ENCODE measurements around the gene NKG7.

Gene NKG7

DNA sequence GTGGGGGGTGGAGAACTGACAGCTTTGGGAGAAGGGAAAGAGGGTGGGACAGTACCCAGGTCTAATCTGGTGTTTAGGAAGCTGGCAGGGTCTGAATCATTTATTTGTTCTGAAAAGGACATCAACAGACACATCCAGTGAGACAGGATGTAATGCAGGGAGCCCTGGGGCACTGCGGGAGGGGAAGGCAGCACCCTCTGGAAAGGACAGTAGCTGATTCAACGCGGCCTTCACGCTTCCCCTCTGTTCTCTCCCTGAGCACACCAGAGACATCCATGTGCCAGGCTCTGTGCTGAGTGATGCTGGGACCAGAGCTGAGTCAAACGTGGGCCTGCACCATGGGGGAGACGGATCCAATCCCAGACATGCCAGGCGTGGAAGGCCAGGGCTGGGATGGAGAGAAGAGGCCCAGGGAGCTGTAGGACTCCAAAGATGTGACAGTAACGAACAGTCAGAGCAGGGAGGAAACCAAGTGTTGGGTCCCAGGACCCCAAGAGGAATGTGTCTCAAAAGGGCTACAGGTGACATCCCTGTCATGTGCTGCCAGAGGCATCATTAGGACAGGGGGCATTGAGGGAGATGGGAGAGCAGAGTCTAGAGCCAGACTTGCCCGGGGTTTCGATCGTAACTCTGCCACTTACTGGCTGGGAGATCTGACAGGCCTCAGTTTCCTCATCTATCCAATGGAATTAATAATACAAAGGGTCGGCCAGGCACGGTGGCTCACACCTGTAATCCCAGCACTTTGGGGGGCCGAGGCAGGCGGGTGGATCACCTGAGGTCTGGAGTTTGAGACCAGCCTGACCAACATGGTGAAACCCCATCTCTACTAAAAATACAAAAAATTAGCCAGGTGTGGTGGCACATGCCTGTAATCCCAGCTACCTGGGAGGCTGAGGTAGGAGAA is 8.0 kb downstream of the NKG7 start:
- DNase-seq (ENCODE audit: low read depth, low spot score), result no peak

DNA sequence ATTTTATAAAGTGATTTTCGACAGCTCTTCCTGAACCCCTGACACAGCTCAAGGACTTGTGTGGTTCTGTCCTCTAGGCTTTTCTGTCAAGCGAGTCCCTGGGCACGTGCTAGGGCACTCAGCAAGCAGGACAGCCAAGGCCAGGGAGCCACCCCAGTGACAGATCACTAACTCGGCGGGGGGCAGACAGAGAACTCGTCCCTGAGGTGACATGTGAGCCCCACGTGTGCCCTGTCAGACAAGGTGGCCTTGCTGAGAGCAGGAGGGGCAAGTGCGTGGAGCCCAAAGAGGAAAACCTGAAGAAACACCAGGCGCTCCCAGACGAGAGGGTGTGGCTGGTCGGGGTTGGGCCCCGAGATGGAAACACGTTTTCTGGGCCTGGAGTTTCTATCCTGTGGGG is 11.2 kb downstream of the NKG7 start:
- no peak for DNase-seq (ENCODE audit: low read depth, low spot score)

DNA sequence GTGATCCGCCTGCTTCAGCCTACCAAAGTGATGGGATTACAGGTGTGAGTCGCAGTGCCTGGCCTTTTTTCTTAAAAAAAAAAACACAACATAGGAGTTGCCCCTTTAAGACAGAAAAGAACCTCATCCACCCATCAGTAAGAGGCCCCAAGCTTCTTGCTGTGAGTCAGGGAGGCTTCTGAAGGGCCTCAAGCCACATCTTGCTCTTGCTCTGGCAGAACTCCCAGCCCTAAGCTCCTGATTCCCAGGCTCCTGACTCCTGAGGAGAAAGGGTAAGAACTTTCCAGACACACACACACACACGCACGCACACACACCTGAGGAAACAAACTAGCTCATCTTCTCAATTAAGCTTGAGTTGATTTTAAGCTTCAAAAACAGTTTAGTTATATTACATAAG is 13.2 kb downstream of the NKG7 start:
- no peak for DNase-seq (ENCODE audit: low read depth, low spot score)

DNA sequence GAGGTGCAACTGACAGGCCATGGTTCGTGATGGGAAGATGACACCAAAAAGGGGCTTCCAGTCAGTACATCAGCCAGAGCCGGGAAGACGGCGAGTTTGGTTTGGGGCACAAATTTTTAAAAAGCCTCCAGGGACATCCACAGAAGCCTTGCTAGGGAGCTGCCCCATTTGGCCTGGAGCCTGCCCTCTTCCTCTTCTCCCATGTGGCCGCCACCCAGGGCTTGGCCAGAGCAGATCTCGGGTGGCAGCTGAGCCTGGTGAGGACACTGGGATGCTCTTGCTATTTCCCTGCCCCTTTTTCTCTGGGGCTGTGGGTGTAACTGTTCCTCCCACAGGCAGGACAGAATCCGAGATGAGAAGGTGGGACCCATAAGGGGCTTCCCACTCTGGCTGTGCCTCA is 14.5 kb downstream of the NKG7 start:
- DNase-seq (ENCODE audit: low read depth, low spot score), result no peak

DNA sequence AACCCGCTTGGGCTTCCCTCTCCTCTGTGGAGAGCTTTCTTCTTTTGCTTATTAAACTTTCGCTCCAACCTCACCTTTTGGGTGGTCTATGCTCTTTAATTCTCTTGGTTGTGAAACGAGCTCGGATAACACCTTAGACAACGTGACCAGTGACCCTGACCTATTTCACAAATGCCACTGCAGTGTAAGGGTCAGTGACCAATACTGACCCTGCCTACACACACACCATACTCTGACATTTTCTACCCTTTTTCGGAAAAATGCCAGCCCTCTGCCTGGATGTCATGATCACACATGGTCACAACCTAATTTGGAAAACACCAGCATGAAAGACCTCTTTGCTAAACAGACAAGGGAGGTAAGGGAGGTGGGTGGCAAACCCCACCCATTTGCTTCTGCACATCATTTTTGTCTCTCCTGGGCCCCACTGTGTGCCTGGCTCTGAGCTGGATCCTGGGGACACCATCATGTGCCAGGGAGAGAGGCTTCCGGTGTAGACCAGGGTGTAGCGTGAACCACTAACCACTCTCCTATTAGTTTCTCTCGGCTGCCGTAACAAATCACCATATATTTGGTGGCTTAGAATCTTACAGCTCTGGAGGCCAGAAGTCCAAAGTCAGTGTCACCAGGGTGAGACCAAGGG is 16.2 kb downstream of the NKG7 start:
- no peak for DNase-seq (ENCODE audit: low read depth, low spot score)

DNA sequence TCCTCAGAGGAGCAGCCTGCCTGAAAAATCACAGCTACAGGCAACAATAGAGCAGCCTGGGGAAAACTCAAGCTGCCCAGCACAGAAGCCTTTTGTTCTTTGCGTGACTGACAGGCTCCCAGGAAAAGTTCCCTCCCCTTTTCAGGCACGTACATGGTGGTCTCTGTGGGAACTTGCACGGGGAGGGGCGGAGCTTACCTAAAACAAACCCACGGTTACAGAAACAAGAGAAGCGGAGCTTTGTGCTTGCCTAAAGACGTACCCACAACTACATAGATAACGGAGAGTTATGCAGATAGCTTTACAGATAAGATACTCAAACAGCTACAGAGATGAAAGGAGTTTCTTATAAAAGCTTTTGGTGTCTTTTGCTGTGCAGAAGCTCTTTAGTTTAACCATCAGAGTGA is 17.7 kb downstream of the NKG7 start:
- DNase-seq (ENCODE audit: low read depth, low spot score), result no peak

DNA sequence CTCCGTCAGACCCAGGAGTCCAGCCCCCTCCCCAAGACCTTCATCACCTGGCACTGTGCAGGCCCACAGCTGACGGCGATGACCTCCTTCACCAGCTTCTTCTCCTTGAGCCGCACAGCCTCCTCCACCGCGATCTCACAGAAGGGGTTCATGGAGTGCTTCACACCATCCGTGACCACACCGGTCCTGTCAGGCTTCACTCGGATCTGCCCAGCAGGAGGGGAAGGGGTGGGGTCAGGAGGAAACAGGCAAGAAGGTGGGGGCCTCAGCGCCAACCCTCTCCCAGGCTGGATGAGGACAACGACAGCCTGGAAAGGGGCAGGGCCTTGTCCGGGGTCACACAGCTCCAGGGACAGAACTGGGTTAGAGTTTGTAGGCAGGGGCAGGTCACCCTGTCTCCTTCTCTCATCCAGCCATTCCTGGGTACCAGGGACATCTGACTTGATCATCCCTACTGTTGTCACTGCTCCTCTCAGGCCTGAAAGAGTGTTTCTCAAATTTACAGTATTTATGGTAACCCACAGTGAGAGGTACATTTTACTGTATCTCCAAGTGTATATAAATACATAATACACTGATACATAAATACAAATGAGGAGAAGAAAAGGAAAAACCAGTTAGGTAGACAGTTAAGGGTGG is 18.2 kb downstream of the NKG7 start:
- DNase-seq (ENCODE audit: low read depth, low spot score), result no peak

DNA sequence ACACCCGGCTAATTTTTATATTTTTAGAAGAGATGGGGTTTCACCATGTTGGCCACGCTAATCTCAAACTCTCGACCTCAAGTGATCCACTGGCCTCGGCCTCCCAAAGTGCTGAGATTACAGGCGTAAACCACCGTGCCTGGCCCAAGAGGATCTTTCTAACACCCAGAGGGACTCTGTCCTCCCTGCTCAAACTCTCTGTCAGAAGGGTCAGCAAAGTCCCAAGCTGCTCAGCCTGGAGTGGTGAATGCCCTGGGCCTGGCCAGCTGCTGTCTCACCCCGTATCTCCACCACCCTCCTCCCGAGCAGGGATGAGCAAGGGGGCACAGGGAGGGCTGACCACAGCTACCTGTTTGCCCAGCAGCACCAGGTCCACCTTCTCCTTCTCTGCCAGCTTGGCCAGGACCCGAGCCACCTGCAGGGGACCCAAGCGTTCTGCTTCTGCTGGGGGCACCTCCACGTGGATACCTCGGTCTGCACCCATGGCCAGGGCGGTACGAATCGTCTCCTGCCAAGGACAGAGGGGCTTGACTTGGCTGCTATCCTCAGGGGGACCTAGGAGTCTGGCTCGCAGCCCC is 19.6 kb downstream of the NKG7 start:
- no peak for DNase-seq (ENCODE audit: low read depth, low spot score)

DNA sequence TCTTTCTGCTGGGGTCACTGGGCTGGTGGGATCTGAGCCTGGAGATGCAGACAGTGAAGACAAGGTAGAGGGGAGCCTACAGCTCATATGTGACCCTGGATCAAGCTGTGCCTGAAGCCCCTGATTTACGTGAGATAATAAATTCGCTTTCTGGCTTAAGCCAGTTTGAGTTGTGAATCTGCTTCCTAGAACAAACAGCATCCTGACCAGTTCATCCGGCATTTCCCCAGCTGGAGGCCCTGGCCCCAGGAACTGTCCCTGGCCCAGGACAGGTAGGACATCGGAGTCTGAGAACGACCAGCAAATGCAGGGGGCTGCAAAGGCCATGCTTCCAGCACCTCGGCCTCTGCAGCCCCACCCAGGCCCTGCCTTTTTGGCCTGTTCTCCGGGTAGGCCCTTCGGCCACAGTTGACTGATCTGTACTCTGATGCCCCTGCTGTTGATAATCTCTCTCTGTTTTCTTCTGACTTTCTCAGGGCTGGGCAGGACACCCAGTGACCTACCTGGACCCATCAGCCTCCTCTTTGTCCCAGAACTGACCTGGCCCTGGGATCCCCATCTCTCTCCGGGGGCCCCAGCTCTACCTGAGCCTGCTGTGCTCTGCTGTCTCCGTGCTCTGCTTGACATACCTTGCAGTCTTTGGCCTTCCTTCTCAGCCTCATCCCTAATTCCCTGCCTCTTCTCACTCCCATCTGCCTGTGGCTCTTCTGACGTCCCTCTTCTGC is 21.0 kb downstream of the NKG7 start:
- no peak for DNase-seq (ENCODE audit: low read depth, low spot score)

DNA sequence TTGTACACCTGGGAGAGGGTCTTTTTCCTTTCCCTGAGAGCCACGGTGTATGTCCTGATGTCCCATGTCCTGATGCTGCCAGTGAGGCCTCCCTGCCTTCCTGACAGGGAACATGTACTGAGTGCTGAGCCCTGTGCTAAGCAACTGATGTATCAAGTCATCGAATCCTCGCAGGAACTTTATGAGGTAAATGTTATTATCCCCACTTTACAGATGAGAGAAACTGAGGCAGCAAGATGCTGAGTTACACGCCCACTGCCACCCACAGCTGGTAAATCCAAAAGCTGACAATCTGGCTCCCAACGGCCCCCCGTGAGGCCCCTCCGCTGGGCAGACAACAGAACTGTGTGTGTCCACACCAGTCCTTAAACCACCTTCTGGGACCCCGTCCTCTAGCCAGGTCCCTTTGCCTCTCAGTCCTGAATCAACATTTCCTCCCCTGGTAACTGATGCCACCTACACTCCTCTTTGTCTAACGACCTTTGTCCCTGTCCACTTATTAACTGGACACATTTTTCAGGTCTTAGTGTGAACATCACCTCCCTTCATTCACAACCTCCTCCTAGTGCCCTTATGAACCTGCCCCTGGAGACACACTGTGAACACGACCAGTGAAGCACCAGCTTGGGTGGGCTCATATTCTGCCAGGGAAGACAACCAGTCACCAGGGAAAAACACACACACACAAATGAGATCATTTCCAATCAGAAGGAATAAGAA is 25.1 kb downstream of the NKG7 start:
- no peak for DNase-seq (ENCODE audit: low read depth, low spot score)

DNA sequence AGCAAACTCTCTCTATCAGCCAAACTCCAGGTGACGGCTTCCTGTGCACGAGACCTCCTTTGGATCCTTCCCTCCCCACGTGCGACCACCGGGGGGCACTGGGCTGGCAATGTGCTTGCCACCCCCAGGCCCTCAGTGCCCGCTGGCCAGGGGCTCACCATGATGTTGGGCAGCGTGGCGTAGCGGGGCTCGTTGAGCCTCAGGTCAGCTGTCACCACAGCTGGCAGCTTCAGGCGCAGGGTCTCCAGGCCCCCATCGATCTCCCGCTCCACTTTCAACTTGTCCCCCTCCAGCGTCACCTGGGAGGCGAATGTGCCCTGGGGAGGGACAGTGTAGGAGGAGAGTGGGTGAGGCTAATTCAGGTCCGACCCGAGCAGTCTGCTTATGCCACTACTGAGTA is 25.7 kb downstream of the NKG7 start:
- no peak for DNase-seq (ENCODE audit: low read depth, low spot score)

DNA sequence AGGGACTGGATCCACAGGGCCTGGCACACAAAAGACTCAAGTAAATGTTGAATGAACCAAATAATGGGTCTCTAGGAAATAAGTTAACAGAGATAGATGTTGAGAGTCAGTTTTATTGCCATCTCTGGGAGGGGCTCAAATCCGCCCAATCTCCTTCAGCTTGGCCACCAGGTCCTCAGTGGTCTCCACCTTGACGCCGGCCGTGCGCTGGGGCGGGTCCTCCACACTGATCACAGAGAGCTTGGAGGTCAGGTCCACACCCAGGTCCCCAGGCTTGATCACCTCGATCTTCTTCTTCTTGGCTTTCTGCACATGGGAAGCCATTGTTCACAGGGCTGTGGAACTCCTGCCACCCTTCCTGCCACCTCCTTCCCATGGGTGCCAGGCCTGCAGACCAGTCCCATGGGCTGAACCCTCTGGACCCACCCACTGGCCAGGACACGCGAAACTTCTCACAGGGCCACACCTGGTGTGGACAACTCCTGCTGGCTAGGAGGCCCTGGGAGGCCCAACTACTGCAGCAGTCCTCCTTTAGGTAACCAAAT is 27.3 kb downstream of the NKG7 start:
- no peak for DNase-seq (ENCODE audit: low read depth, low spot score)

DNA sequence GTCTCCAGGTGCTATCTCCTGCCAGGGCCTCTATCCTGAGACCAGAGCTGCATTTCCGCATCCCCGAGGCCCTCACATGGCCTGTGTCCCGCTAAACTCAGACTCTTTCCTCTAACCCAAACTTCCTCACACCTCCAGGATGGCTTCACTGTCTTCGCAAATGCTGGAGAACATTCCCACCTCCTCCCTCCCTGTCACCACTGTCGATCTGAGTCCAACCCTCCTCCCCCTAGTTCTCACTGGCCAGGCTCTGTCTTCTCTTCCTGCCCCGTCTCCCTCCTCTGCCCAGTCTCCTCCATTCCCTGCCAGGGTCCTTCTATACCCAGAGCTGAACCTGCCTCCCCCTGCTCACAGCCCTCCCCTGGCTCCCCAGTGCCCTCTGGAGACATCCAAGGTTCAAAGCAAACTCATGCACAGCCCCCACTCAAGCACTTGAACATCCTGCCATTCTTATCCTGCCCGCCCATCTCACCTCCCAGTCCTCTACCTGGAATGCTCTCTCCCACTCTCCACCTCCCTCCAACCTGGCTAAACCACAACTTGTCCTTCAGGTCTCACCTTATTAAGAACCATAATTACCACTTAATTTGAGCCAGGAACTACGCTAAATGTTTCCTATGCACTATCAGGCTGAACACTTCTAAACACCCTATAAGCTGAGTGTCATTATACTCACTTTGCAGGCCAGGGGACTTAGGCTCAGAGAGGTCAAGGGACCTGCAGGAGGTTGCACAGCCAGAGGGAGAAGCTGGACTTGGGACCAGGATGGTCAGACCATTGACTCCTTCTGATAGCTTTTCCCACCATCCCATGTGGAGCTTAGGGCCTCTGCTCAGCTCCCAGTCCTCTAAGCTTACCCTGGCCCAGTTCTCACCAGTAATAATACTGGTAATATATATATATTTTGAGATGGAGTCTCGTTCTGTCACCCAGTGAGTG is 29.6 kb downstream of the NKG7 start:
- DNase-seq (ENCODE audit: low read depth, low spot score), result no peak

DNA sequence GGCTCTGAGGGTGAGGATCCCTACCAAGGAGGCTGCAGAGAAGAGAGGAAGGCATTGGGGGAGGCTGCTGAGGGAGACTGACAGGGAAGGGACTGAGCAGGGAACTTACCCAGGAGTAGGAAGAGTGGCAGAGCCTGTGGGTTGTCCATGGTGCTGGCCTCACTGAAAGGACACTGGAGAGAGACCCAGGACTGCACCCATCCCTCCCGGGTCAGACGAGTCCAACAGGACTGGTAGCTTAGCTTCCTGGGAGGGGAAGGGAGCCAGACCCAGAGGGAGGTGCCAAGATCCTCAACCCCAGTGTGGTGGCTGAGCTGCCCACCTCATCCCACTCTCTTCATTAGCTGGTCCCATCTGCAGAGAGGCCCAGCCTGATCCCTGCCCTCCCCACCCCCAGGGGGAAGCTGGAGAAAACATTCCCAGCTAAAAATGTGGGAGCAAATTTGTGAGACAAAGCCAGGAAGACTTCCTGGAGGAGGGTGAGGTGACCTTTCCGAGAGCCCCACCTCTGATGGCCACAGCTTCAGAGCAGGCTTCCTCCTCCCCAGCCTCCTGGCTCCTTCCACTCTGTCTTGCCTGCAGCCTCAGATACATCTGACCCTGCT is 30.4 kb downstream of the NKG7 start, which contains the start of gene VSIG10L:
VSIG10L (minus strand) TSS at position 164 of the 605 bp plus-strand sequence; CDS start at position 149, 15 bp downstream.
- no peak for DNase-seq (ENCODE audit: low read depth, low spot score)

DNA sequence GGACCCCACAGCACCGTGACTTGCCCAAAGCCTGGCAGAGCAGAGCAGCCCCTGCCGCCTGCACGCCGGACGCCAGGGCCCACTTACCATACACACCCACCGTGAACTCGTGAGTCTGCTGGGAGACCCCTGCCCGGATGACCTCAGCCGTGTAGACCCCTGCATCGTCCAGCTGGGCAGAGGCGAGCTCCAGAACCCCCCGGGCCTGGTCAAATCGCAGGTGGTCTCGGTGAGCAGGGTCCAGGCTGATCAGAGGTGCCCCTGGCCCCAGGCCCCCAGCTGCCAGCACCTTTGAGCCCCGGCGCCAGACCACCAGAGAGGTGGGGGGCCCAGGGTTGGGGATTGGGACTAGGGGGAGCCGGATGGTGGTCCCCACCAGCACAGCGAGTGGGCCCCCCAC is 31.4 kb downstream of the NKG7 start:
- no peak for DNase-seq (ENCODE audit: low read depth, low spot score)

DNA sequence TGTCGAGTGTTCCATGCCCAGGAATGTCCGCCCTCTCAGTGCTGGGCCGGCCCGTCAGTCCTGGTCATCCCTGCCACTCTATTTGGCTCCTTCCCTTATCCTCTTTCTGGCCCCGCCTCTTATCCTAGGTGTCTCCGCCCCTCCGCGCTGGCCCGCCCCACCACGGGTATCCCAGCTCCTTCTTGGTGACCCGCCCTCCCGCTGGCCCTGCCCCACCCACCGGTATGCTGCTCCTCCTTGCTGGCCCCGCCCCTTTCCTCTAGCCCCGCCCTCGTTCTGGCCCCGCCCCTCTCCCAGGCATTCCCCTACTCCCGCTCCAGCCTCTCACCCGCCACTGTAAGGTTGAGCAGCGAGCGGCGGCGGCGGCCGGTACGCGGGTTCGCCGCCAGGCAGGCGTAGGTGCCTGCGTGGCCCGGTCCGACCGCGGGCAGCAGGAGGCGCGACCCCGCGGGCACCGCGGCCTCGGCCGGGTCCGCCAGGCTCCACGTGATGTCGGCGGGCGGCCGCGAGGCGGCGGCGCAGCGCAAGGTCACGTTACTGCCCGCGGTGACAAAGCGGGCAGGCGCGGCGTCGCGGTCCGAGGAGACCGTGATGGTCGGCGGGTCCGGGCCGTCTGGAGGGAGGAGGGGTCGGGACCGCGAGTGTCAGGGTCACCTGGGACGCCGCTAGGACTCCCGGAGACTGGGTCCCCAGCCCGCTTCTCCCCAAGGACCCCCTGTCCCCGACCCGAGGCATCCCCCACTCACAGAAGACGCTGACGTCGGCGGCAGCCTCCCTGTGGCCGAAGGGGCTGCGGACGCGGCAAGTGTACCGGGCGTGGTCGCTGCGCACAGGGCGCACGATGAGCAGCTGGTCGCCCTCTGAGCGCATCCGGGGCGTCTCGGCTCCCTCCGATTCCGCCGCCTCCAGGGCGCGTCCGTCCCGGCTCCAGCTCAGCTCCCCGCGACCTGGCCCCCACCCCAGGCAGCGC is 32.5 kb downstream of the NKG7 start:
- DNase-seq (ENCODE audit: low read depth, low spot score), result peak; percentile 69

DNA sequence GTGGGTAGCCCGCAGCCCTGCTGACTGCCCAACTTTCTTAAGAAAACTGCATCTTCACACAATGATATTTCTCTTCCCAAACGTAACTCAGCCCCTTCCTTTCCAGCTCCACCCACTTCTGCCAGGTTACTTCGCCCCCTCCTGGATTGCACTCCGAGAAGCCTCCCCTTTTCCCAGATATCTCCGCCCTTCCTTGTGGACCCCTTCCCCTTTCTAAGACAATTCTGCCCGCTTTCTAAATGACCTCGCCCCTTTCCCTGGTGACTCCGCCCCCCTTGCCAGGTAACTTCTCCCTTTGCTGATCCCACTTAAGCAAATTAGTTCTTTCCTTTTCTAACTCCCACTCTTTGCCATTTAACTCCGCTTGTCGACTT is 33.2 kb downstream of the NKG7 start:
- DNase-seq (ENCODE audit: low read depth, low spot score), result no peak
